ENCODE results near the gene TMED3. TPM values are rescaled to one million over a fixed set of nuclear protein-coding genes. Genes with fewer than 3 reads are reported as not detected.

TMED3 gene
- polyA plus RNA-seq, 3 donors, result 27.8 to 47.5 (median 42.5) TPM

DNA sequence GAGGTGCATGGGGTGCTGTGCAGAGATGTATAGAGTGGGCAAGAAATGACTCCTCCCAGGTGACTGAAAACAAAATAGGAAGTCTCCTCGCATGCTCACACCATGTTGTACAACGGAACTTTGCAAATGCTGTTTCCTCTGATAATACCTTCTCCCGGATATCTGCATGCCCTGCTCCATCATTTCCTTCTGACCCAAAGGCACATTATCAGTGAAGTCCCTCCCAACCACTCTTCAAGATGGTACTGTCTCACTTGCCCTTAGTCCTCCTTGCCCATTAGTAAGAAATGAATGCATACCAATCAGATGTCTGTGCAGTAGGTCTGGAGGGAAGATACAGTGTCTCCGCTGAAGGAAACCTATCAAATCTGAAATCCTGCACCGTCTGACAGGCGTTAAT is 12.0 kb downstream of the TMED3 start:
- H3K36me3 ChIP-seq (replicated peaks in 1 of 2; ENCODE audit: control insufficient read depth in 1 of 2, insufficient read depth in 2 of 2, low read length in 2 of 2), result peaks cover 52 to 86% of the 10 kb centered on the region in 2 donors
- H2AFZ ChIP-seq (ENCODE audit: insufficient read depth, low read depth, low read length, poor library complexity, severe bottlenecking), result no peak overlapping the region
- no peak overlapping the region for H3K27ac ChIP-seq (ENCODE audit: low read depth in 1 of 2, low read length in 2 of 2)
- H3K9ac ChIP-seq (ENCODE audit: insufficient read depth, low read length, poor library complexity, severe bottlenecking), result no peak overlapping the region
- peaks cover 4% of the 10 kb centered on the region for H4K20me1 ChIP-seq (ENCODE audit: insufficient read depth, low read length)
- H3K9me3 Mint-ChIP-seq, result peaks cover 0 to 4% (median 0%) of the 10 kb centered on the region in 7 donors
- WGBS (ENCODE audit: insufficient coverage), result 5% methylated on average over 2 of the region's 6 CpGs
- H3K27me3 ChIP-seq (ENCODE audit: control insufficient read depth in 2 of 2, insufficient read depth in 2 of 2, low read length in 2 of 2), result no peaks in the 10 kb centered on the region
- no peak overlapping the region for H3K27ac Mint-ChIP-seq
- H3K36me3 Mint-ChIP-seq, result peaks cover 72 to 81% of the 10 kb centered on the region in 2 donors
- no peak overlapping the region for H3K4me2 ChIP-seq (replicated peaks; ENCODE audit: extremely low read depth, low read length, poor library complexity, severe bottlenecking)
- DNase-seq, result no peak
- no peaks in the 10 kb centered on the region for H3K9me3 ChIP-seq (replicated peaks in 1 of 2; ENCODE audit: control insufficient read depth in 1 of 2, insufficient read depth in 1 of 2, low read length in 2 of 2)
- H3K4me3 Mint-ChIP-seq, result no peak overlapping the region
- no peaks in the 10 kb centered on the region for H3K4me1 Mint-ChIP-seq
- H3K4me1 ChIP-seq (ENCODE audit: control insufficient read depth in 1 of 2, insufficient read depth in 2 of 2, low read length in 2 of 2), result no peaks in the 10 kb centered on the region
- no peaks in the 10 kb centered on the region for H3K27me3 Mint-ChIP-seq (ENCODE audit: low read depth in 3 of 3)
- intact Hi-C loops (cut with micrococcal nuclease), result no loop called here
- H3K4me3 ChIP-seq (replicated peaks in 1 of 3; ENCODE audit: low read depth in 2 of 3, low read length in 3 of 3), result no peak overlapping the region
- TF ChIP-seq, protein P1, sequence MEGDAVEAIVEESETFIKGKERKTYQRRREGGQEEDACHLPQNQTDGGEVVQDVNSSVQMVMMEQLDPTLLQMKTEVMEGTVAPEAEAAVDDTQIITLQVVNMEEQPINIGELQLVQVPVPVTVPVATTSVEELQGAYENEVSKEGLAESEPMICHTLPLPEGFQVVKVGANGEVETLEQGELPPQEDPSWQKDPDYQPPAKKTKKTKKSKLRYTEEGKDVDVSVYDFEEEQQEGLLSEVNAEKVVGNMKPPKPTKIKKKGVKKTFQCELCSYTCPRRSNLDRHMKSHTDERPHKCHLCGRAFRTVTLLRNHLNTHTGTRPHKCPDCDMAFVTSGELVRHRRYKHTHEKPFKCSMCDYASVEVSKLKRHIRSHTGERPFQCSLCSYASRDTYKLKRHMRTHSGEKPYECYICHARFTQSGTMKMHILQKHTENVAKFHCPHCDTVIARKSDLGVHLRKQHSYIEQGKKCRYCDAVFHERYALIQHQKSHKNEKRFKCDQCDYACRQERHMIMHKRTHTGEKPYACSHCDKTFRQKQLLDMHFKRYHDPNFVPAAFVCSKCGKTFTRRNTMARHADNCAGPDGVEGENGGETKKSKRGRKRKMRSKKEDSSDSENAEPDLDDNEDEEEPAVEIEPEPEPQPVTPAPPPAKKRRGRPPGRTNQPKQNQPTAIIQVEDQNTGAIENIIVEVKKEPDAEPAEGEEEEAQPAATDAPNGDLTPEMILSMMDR (IDR thresholded peaks at IDR 0.05), result no peak
- no peaks in the 10 kb centered on the region for H3K79me2 ChIP-seq (ENCODE audit: insufficient read depth, low read length)

DNA sequence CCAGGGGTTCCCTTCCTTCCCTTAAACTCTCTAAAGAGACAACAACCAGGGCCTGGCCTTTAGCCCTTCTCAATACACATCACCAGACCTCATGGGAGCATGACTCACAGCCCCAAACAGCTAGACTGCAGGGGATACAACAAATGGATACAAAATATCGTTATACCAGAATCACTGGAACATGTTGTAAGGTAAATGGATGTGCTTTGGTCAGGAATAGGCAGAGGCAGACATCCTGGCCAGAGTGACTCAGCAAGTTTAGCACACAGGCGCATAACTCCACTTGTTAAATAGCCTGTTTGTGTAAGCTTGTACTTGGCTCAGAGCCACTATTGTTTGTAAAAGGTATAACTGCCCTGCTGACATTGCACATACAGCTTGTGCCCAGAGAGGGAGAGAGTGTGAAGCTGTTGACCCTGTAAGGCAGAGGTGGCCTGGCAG is 18.3 kb downstream of the TMED3 start:
- Histone ChIP-seq H3K4me2 (replicated peaks; ENCODE audit: extremely low read depth, low read length, poor library complexity, severe bottlenecking) (no peak overlapping the region), H3K27me3 (ENCODE audit: control insufficient read depth in 2 of 2, insufficient read depth in 2 of 2, low read length in 2 of 2) (no peaks in the 10 kb centered on the region), H3K9ac (ENCODE audit: insufficient read depth, low read length, poor library complexity, severe bottlenecking) (no peak overlapping the region), H3K79me2 (ENCODE audit: insufficient read depth, low read length) (no peaks in the 10 kb centered on the region), H3K36me3 (replicated peaks in 1 of 2; ENCODE audit: control insufficient read depth in 1 of 2, insufficient read depth in 2 of 2, low read length in 2 of 2) (peaks cover 8 to 36% of the 10 kb centered on the region in 2 donors), H4K20me1 (ENCODE audit: insufficient read depth, low read length) (no peaks in the 10 kb centered on the region), H3K4me1 (ENCODE audit: control insufficient read depth in 1 of 2, insufficient read depth in 2 of 2, low read length in 2 of 2) (no peaks in the 10 kb centered on the region), H3K27ac (ENCODE audit: low read depth in 1 of 2, low read length in 2 of 2) (no peak overlapping the region), H3K9me3 (replicated peaks in 1 of 2; ENCODE audit: control insufficient read depth in 1 of 2, insufficient read depth in 1 of 2, low read length in 2 of 2) (no peaks in the 10 kb centered on the region), H3K4me3 (replicated peaks in 1 of 3; ENCODE audit: low read depth in 2 of 3, low read length in 3 of 3) (no peak overlapping the region), H2AFZ (ENCODE audit: insufficient read depth, low read depth, low read length, poor library complexity, severe bottlenecking) (no peak overlapping the region)
- intact Hi-C loops (cut with micrococcal nuclease), result no loop called here
- peaks cover 4% of the 10 kb centered on the region for H3K4me1 Mint-ChIP-seq
- H3K27me3 Mint-ChIP-seq (ENCODE audit: low read depth in 3 of 3), result peaks cover 0 to 1% (median under 1%) of the 10 kb centered on the region in 3 donors
- WGBS (ENCODE audit: insufficient coverage), result 50% methylated on average over 1 of the region's 2 CpGs
- TF ChIP-seq, protein P1 (IDR thresholded peaks at IDR 0.05), result no peak
- H3K4me3 Mint-ChIP-seq, result no peak overlapping the region
- peaks cover 29 to 38% of the 10 kb centered on the region in 2 donors for H3K36me3 Mint-ChIP-seq
- no peak for DNase-seq
- no peak overlapping the region for H3K27ac Mint-ChIP-seq
- H3K9me3 Mint-ChIP-seq, result no peaks in the 10 kb centered on the region
